HEK293 (cell line): ENCODE results near the gene GNB3.

ENCODE experiments used
- CTCF ChIA-PET: fragments of 350-600 bp; formaldehyde crosslinking; extraction: SDS; loops from one replicate; lab custom pipeline; 2021; ENCODE audit warnings: antibody characterized with exemption; lab: Yijun Ruan, JAX
- POLR2A ChIA-PET: fragments of 300-600 bp; formaldehyde crosslinking; extraction: SDS; loops from one replicate; lab custom pipeline; 2020; ENCODE audit warnings: antibody characterized with exemption, inconsistent platforms; lab: Yijun Ruan, JAX
- H3K27ac ChIP-seq: fragments of 200-500 bp; sonication (Bioruptor generic); 2 replicates; pipeline ENCODE4 v1.5.1; 2014; ENCODE audit warnings: low read depth, low read length, control low read depth, inconsistent platforms; ENCODE audit errors: extremely low read depth
- H3K36me3 ChIP-seq, 2 experiments: fragments of 200-500 bp in 1 of 2; sonication (Bioruptor generic) in 1 of 2; 1 replicate in 1 of 2; 2 replicates in 1 of 2; pipeline ENCODE4 v1.5.1; 2014 to 2017; ENCODE audit warnings: inconsistent platforms in 2 of 2, low read length in 2 of 2; ENCODE audit not compliant: control insufficient read depth in 2 of 2, insufficient read depth in 1 of 2
- H3K4me1 ChIP-seq: fragments of 200-500 bp; sonication (Bioruptor generic); 2 replicates; pipeline ENCODE4 v1.5.1; 2014; ENCODE audit warnings: mild to moderate bottlenecking, low read length, inconsistent platforms; ENCODE audit not compliant: control insufficient read depth, insufficient read depth
- H3K4me3 ChIP-seq: 2 replicates; pipeline ENCODE4 v1.5.1; 2011; ENCODE audit warnings: low read depth, mild to moderate bottlenecking, control low read depth, low read length, moderate library complexity
- H3K9me3 ChIP-seq: fragments of 200-500 bp; sonication (Bioruptor generic); 2 replicates; pipeline ENCODE4 v1.5.1; 2014; ENCODE audit warnings: low read depth, low read length, inconsistent platforms; ENCODE audit not compliant: control insufficient read depth, insufficient read depth
- ELK4 ChIP-seq: IDR thresholded peaks from 2 replicates; pipeline ENCODE4 v1.6.1; 2011; ENCODE audit warnings: mild to moderate bottlenecking, low read depth, low read length, borderline replicate concordance
- GLI2 ChIP-seq: fragments of 450-650 bp; formaldehyde crosslinking; IDR thresholded peaks from 2 replicates; pipeline ENCODE4; 2017; ENCODE audit warnings: missing biosample characterization, missing genetic modification characterization, low read depth, borderline replicate concordance
- MZF1 ChIP-seq: fragments of 450-650 bp; formaldehyde crosslinking; IDR thresholded peaks from 2 replicates; pipeline ENCODE4 v1.5.1; 2017; ENCODE audit warnings: missing biosample characterization, missing genetic modification characterization, borderline replicate concordance
- PRDM1 ChIP-seq: fragments of 450-650 bp; formaldehyde crosslinking; IDR thresholded peaks from 2 replicates; pipeline ENCODE4; 2016; ENCODE audit warnings: missing biosample characterization, missing genetic modification characterization
- SCRT2 ChIP-seq: fragments of 450-650 bp; formaldehyde crosslinking; IDR thresholded peaks from 2 replicates; pipeline ENCODE4 v1.5.1; 2016; ENCODE audit warnings: missing biosample characterization, missing genetic modification characterization
- ZBTB6 ChIP-seq: fragments of 450-650 bp; formaldehyde crosslinking; IDR thresholded peaks from 2 replicates; pipeline ENCODE4 v1.5.1; 2017; ENCODE audit warnings: missing biosample characterization, missing genetic modification characterization
- ZBTB7A ChIP-seq: fragments of 450-650 bp; formaldehyde crosslinking; IDR thresholded peaks from 2 replicates; pipeline ENCODE4 v1.5.1; 2016; ENCODE audit warnings: low read depth, missing biosample characterization, missing genetic modification characterization
- ZFP69B ChIP-seq: fragments of 450-650 bp; formaldehyde crosslinking; IDR thresholded peaks from 2 replicates; pipeline ENCODE4 v1.5.1; 2016; ENCODE audit warnings: missing biosample characterization, missing genetic modification characterization
- ZNF10 ChIP-seq: fragments of 450-650 bp; formaldehyde crosslinking; IDR thresholded peaks from 2 replicates; pipeline ENCODE4 v1.5.1; 2017; ENCODE audit warnings: missing biosample characterization, missing genetic modification characterization
- ZNF138 ChIP-seq: fragments of 450-650 bp; formaldehyde crosslinking; IDR thresholded peaks from 2 replicates; pipeline ENCODE4 v1.5.1; 2016; ENCODE audit warnings: missing biosample characterization, missing genetic modification characterization, borderline replicate concordance
- ZNF140 ChIP-seq: fragments of 450-650 bp; formaldehyde crosslinking; IDR thresholded peaks from 2 replicates; pipeline ENCODE4 v1.5.1; 2016; ENCODE audit warnings: missing biosample characterization, missing genetic modification characterization
- ZNF221 ChIP-seq: fragments of 450-650 bp; formaldehyde crosslinking; IDR thresholded peaks from 2 replicates; pipeline ENCODE4 v1.5.1; 2017; ENCODE audit warnings: missing biosample characterization, missing genetic modification characterization, borderline replicate concordance
- ZNF23 ChIP-seq: fragments of 450-650 bp; formaldehyde crosslinking; IDR thresholded peaks from 2 replicates; pipeline ENCODE4 v1.5.1; 2016; ENCODE audit warnings: missing biosample characterization, missing genetic modification characterization, borderline replicate concordance
- ZNF366 ChIP-seq: fragments of 450-650 bp; formaldehyde crosslinking; conservative IDR thresholded peaks from 2 replicates; pipeline ENCODE4 v1.5.1; 2016; ENCODE audit warnings: missing biosample characterization, missing genetic modification characterization
- ZNF621 ChIP-seq: fragments of 450-650 bp; formaldehyde crosslinking; IDR thresholded peaks from 2 replicates; pipeline ENCODE4 v1.5.1; 2017; ENCODE audit warnings: missing biosample characterization, missing genetic modification characterization
- ZNF660 ChIP-seq: fragments of 450-650 bp; IDR thresholded peaks from 2 replicates; pipeline ENCODE4 v1.5.1; 2018; ENCODE audit warnings: missing biosample characterization, mild to moderate bottlenecking, missing genetic modification characterization
- ZNF776 ChIP-seq: fragments of 450-650 bp; formaldehyde crosslinking; IDR thresholded peaks from 2 replicates; pipeline ENCODE4 v1.5.0; 2017; ENCODE audit warnings: missing biosample characterization, missing genetic modification characterization, borderline replicate concordance
- ZXDB ChIP-seq: fragments of 450-650 bp; formaldehyde crosslinking; IDR thresholded peaks from 2 replicates; pipeline ENCODE4 v1.5.1; 2016; ENCODE audit warnings: missing biosample characterization, missing genetic modification characterization

GNB3 gene

GRCh38 chr12:6861391-6861790 is 20.7 kb downstream of the GNB3 start:
- Histone ChIP-seq H3K9me3 (no peaks in the 10 kb centered on the region), H3K27ac (no peak overlapping the region), H3K4me1 (peaks cover under 1% of the 10 kb centered on the region; the same call in 1 of the 2 replicates), H3K36me3 (peaks cover 22 to 96% of the 10 kb centered on the region in 2 experiments), H3K4me3 (no peak overlapping the region)
- CTCF ChIA-PET, result interaction anchor here (0.5 to 1.3 kb wide), 3 partner anchors 8 to 210 kb away, joined by 4 to 9 read pairs (median 6); partner anchors contain the start of gene SPSB2
- POLR2A ChIA-PET, result interaction anchor here (2.2 kb wide), 1 partner anchor 10 kb away, joined by 14 read pairs; the partner anchor contains the start of genes CDCA3 and USP5
- no peak for TF ChIP-seq ZBTB7A (tag by site-specific recombination)
- no peak for TF ChIP-seq ZNF23 (tag by site-specific recombination)
- no peak for TF ChIP-seq ZFP69B
- no peak for TF ChIP-seq ZNF621 (tag by site-specific recombination)
- no peak for TF ChIP-seq ZNF221 (tag by site-specific recombination)
- TF ChIP-seq ZBTB6 (tag by site-specific recombination), result no peak
- TF ChIP-seq ZNF660 (tag by site-specific recombination), result no peak
- TF ChIP-seq PRDM1 (tag by site-specific recombination), result no peak
- no peak for TF ChIP-seq ELK4
- no peak for TF ChIP-seq MZF1 (tag by site-specific recombination)
- TF ChIP-seq ZNF366 (tag by site-specific recombination), result no peak
- no peak for TF ChIP-seq ZNF138 (tag by site-specific recombination)
- no peak for TF ChIP-seq ZNF140
- TF ChIP-seq ZNF10, result no peak
- TF ChIP-seq GLI2, result no peak

- Histone ChIP-seq H3K9me3 (no peaks in the 10 kb centered on the region), H3K4me1 (peaks cover 6% of the 10 kb centered on the region), H3K4me3 (no peak overlapping the region), H3K36me3 (peaks cover 11 to 80% of the 10 kb centered on the region in 2 experiments)
- CTCF ChIA-PET, result interaction anchor here (1.2 kb wide), 1 partner anchor 9 kb away, joined by 5 read pairs; no protein-coding TSS in a partner anchor
- TF ChIP-seq ZNF776 (tag by site-specific recombination), result no peak
- TF ChIP-seq, all 188 proteins: peak for 0
- POLR2A ChIA-PET, result interaction anchor here (7.6 kb wide), 1 partner anchor 9 kb away, joined by 183 read pairs; the partner anchor contains the start of genes CDCA3 and USP5
- H3K27ac ChIP-seq, result no peak overlapping the region
These were observed 22.3 kb downstream of the GNB3 start for GRCh38 chr12:6863033-6863432.

GRCh38 chr12:6863586-6864321 is 23.0 kb downstream of the GNB3 start:
- H3K27ac ChIP-seq, result no peak overlapping the region
- TF ChIP-seq SCRT2 (0 out of 2 replicates have a peak, but pooled peaks have one; percentile 32), ZXDB (no peak)
- TF ChIP-seq, all 188 proteins: peak for 1
- peaks cover 6% of the 10 kb centered on the region for H3K4me1 ChIP-seq
- POLR2A ChIA-PET, result interaction anchor here (7.6 kb wide), 1 partner anchor 10 kb away, joined by 183 read pairs; the partner anchor contains the start of genes CDCA3 and USP5
- peaks cover 9 to 78% of the 10 kb centered on the region in 2 experiments for H3K36me3 ChIP-seq
- no peak overlapping the region for H3K4me3 ChIP-seq
- CTCF ChIA-PET, result interaction anchor here (1.2 to 1.7 kb wide), 2 partner anchors 8 to 9 kb away, joined by 3 to 5 read pairs; no protein-coding TSS in a partner anchor
- no peaks in the 10 kb centered on the region for H3K9me3 ChIP-seq
